ENCODE data around the gene CREBRF.
A peak's percentile ranks its signal among the peaks of the same experiment; 100 is the strongest.
"Not testable (repeated sequence)": the region's sequence is repeated elsewhere in the genome, so short reads cannot be mapped to it uniquely, and the experiment has no call there.

Gene CREBRF

DNA sequence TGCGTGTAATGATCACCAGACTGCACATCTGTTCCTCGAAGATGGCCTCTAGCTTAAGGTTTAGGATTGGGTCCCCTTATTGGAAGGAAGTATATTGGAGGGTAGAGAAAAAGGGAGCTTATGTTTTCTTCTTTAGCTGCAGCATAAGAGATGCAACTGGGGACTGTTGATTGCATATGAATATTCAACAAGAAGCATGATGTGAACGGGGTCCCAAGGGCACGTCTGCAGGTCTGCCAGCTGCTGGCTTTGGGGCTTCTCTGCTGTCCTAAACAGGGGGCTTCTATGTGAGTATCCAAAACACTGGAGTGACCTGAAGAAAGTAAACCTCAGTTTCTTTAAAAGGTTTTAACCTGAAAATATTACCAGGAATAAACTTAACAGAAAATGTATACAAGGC is 84.6 kb downstream of the CREBRF start:
- no peak for DNase-seq
- in situ Hi-C loops (cut with MboI; ENCODE audit: low pct_unique_long_range_greater_than_20kb, low sequenced_read_pairs) = no loop called here

DNA sequence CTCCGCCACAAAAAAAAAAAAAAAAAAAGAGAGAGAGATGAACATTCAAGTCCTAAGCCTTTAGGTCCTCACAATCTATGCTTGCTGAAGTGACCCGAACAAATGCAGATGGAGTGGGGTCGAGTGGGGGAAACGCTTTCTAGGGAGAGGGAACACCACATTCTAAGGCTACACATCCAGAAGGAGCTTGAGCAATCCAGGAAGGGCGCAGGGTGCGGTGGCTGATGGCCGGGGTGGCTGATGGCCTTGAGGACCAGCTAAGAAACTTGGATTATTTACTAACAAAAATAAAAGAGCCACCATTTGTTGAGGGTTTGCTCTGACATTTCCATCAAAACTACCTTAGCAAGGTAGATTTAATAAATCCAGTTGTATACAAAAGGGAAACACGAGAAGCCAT is 87.4 kb downstream of the CREBRF start:
- DNase-seq = no peak
- in situ Hi-C loops (cut with MboI; ENCODE audit: low pct_unique_long_range_greater_than_20kb, low sequenced_read_pairs) = no loop called here

DNA sequence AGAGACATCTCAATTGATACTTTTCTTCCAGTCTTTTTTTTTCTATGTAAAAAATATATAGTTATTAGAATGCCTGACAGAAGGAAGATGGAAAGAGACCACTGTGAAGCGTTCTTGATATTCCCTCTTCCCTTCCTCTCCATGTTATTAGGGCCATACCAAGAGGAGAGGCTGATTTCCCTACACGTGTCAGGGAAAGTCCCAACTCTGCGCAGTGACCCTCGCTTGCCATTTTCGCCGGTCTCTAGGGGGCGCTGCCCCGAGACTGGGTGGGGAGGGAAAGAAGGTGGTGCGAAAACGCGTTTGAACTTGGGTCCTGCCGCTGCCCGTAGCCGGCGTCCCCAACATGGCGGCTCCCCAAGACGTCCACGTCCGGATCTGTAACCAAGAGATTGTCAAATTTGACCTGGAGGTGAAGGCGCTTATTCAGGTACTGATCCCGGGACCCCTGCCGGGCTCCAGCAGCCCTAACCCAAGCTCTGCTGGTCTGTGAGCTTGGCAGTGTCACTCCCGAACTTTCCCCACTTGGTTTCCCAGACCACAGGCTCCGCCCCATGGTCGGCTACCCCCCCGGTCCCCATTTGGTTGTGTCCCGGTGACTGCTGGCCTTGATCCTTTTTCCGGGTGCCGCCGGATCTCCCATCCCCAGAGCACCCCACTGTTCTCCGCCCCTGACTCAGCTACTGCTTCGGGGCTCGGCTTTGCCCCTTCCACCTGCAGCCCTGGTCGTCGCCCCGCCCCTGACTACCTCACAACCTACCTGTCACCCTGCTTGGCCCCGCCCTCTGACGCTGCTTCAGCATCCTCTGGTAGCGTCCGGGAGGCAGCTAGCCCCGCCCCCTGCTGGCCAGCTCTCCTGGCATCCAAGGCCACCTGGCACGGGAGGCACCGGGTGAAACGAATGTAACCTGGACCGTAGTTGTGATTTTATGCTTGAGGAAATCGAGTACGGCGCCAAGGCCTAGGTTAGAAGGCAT is 88.3 kb downstream of the CREBRF start, which contains the start of gene BNIP1:
TSS of gene BNIP1 (plus strand) at position 332 of the 977 bp plus-strand sequence. CDS start at position 347, 15 bp downstream.
- in situ Hi-C loops (cut with MboI; ENCODE audit: low pct_unique_long_range_greater_than_20kb, low sequenced_read_pairs) = no loop called here
- peak; percentile 97 for DNase-seq

DNA sequence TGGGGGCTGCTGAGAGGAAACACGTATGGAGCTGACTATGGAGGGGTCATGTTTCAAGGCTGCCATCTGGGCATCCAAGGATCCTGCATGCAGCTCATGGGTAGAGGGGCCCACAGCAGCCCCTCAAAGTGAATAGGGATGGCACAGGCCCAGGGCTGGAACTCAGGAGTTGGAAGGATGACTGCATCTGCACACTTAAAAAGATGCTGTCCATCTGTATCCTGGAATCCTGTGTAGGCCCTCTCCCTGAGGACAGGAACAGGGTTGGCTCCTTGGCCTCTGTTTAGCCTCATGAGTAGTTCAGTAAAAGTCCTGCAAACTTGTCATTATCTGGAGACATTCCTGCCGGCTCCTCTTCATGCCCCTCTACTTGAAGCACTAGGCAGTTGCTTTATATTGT is 92.2 kb downstream of the CREBRF start:
- no peak for DNase-seq
- in situ Hi-C loops (cut with MboI; ENCODE audit: low pct_unique_long_range_greater_than_20kb, low sequenced_read_pairs) = no loop called here

DNA sequence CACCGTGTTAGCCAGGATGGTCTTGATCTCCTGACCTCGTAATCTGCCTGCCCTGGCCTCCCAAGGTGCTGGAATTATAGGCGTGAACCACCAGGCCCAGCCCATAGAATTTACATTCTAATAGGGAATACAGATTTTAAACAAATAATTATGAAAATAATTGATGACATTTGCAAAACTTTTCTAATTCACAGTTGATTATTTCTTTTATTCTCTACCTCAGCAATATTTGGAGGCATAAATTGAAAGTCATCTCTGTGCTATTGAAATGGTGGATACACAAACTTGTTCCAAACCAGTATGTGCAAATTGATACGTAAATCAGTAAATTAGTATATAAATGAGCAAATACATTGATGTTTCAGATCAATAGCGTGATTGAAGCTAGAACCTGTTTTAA is 96.4 kb downstream of the CREBRF start:
- in situ Hi-C loops (cut with MboI; ENCODE audit: low pct_unique_long_range_greater_than_20kb, low sequenced_read_pairs) = no loop called here
- DNase-seq = no peak

DNA sequence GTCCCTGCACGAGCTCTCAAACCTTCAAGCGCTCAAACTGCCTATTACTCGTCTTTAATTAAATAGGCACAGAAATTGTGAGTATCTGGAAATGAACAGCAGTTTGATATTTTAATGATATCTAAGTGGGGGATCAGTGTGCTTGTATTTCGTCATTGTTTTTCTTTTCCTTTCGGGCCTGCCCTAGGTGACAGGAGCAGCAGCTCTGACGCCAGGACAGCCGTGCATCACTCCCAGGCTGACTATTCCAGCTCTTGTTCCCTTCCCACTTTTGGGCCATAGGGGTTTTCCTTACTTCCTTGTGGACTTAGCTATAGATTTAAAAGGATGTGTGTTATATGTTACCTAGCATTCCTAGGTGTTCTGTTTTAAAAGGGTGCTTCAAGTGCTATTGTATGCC is 97.7 kb downstream of the CREBRF start:
- in situ Hi-C loops (cut with MboI; ENCODE audit: low pct_unique_long_range_greater_than_20kb, low sequenced_read_pairs) = no loop called here
- no peak for DNase-seq

DNA sequence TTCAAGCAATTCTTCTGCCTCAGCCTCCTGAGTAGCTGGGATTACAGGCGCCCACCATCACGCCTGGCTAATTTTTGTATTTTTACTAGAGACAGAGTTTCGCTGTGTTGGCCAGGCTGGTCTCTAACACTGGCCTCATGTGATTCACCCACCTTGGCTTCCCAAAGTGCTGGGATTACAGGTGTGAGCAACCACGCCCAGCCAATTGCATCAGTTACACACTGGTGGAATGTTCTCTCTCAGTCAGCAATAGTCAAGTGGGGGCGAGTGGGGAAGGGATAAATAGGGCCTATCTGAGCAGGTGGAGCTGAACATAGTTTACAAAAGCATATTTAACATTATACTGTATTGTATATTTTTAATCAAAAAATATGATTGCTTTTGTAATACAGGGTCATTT is 98.5 kb downstream of the CREBRF start:
- DNase-seq; in situ Hi-C loops (cut with MboI; ENCODE audit: low pct_unique_long_range_greater_than_20kb, low sequenced_read_pairs): not testable (repeated sequence)

DNA sequence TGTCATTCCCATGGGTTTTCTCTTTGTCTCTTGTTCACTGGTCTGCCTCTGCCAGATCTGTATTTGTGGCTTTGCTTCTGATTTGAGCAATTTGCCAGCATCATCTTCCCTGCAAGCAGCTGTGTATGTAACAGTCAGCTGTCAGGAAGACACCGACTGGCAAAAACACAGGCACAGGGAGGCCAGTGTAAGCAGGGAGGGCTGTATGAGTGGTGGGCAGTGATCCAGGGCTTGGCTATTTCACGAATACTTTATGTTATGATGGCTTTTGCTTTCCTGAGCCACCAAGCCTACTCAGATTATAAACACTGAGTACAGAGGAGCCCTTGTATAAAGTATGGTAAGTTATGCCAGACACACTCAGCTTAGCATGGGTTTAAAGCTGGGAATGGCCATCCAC is 99.8 kb downstream of the CREBRF start:
- in situ Hi-C loops (cut with MboI; ENCODE audit: low pct_unique_long_range_greater_than_20kb, low sequenced_read_pairs) = no loop called here
- no peak for DNase-seq

DNA sequence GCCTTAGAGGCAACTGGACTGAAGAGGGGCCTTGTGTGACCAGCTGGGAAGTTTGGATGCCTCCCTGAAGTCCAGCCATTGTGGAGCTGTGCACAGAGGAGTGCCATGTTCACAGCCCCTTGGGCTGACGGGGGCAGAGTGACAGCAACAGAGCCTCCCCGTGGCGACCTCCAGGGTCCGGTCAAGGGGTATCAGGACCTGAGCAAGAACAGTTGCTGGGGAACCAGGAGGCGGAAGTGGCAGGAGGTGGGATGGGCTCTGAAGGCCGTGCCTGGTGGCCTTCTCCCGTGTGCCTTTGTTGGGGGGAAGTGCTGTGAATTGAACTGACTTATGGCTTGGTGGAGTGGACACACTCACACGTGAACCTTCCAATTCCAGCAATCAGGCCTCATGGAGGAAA is 102.2 kb downstream of the CREBRF start:
- no peak for DNase-seq
- in situ Hi-C loops (cut with MboI; ENCODE audit: low pct_unique_long_range_greater_than_20kb, low sequenced_read_pairs) = no loop called here

DNA sequence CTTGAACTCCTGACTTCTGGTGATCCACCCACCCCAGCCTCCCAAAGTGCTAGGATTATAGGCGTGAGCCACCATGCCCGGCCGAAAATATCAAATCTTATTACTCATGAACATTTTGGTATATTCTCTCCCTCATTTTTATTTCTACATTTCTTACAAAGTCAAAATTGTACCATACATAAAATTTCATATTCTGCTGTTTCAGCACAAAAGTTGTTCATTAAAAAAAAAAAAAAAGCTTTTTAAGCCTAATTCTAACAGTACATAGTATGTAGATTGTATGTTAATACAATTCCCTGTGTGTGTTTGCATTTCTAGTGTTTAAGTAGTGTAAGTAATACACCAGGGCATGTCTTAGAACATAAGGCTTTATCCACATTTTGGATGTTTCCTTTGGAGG is 103.1 kb downstream of the CREBRF start:
- in situ Hi-C loops (cut with MboI; ENCODE audit: low pct_unique_long_range_greater_than_20kb, low sequenced_read_pairs) = no loop called here
- DNase-seq = no peak

DNA sequence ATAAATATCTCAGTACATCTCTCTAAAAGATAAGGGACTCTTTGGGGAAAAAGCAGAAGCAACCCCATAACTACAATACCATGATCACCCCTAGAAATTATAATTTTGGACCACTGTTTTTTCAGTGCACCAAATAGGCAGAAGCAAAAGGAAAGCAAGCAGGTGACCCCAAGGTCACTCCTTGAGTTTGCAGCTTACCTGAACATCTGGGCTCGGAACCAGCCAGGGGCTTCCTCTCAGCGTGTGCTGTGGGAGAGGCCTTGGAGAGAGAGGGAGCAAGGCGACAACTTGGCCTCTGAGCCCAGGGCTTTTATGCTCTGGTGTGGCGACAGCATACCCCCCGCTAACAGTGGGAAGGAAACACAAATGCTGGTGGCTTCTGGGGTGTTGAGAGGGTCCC is 105.0 kb downstream of the CREBRF start:
- DNase-seq = no peak
- in situ Hi-C loops (cut with MboI; ENCODE audit: low pct_unique_long_range_greater_than_20kb, low sequenced_read_pairs) = no loop called here

DNA sequence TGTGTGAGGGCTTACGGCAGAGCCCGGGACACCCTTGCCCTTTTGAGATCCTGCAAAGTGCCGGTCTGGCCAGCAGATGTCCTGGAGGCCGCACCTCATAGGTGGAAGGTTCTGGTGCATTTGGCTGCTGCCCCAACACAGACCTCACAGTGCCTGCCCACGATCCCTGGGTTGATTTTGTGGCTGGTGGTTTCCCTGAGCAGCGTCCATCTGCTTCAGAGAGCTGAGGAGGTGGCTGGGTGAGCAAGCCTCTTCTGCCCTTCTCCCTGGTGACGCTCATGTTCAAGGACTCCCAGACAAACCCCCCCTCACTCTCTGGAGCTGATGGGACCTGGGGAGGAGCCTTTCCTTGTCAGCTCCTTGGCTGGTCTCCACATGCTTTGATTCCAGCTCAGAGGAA is 107.1 kb downstream of the CREBRF start:
- DNase-seq = no peak
- in situ Hi-C loops (cut with MboI; ENCODE audit: low pct_unique_long_range_greater_than_20kb, low sequenced_read_pairs) = no loop called here

DNA sequence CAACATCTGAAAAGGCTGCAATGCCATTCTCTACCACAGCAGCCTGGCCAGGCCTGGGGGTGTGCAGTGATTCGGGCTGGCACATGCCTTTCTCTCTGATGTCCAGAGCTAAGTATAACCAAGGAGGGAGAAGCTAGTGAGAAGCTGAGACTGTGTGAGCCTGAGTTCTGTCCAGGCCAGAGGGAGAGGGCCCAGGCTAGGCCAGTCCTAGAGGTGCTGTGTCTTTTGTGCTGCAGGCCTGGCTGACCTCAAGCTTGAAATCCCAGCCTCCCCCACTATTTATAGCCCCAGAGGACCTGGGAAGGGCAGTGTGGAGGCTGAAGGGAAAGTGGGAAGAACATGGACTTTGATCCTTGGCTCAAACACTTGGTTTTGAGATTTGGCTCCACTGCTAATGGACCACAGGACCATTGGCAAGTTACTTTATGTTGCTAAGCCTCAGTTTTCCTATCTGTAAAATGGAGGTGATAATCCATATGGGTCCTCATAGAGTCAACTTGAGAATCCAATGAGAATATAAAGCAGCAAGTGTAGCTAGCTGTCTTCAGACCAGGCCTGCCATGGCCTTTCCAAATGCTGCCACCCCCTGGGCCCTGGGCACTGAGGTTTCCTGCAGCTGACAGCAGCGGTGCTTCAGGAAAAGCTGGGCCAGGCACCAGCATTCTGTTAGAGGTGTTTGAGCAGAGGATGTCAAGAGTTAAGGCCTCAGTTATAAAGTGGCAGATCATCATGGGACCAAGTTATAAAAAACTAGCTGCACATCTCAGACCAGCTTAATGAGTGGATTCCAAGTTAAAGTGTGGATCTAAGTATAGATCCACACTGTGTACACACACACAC is 109.2 kb downstream of the CREBRF start:
- in situ Hi-C loops (cut with MboI; ENCODE audit: low pct_unique_long_range_greater_than_20kb, low sequenced_read_pairs) = no loop called here
- no peak for DNase-seq

DNA sequence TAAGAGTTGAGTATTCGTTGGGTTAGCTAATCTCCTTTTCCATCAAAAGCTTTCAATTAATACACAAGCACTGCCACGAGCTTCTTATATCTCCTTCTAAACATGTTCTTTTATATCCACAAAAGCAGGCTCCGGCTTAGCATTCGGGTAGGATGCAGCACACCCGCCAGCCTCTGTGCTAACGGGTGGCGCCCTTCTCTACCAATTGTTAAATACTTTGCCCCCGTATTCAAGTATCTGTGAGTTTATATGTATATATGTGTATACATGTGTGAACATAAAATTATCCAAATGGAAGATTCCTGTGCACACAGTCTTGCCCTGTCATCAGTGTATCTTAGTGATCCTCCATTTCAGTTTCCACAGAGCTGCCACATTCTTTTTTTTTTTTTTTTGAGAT is 116.0 kb downstream of the CREBRF start:
- in situ Hi-C loops (cut with MboI; ENCODE audit: low pct_unique_long_range_greater_than_20kb, low sequenced_read_pairs) = no loop called here

DNA sequence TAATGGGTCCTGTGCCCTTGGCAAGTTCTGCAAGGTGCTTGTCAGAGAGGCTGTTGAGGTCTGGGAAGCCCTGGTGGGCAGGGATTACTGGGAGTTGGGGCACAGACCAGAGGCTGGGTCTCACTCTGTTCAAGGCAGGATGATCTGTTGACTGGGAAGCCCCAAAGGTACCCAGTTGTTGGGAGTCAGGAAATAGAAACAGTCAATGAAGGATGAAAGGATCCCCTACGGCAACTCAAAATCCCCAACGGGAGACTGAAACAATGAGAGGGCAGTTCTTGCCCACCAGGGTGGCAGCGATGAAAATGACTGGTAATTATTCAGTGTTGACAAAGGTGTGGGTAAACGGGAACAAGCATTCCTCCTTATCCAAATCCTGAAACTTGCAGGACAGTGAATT is 119.4 kb downstream of the CREBRF start:
- DNase-seq = no peak
- in situ Hi-C loops (cut with MboI; ENCODE audit: low pct_unique_long_range_greater_than_20kb, low sequenced_read_pairs) = no loop called here

More for the DNA sequence above, 116.0 kb downstream of the CREBRF start:
- no peak for DNase-seq

DNA sequence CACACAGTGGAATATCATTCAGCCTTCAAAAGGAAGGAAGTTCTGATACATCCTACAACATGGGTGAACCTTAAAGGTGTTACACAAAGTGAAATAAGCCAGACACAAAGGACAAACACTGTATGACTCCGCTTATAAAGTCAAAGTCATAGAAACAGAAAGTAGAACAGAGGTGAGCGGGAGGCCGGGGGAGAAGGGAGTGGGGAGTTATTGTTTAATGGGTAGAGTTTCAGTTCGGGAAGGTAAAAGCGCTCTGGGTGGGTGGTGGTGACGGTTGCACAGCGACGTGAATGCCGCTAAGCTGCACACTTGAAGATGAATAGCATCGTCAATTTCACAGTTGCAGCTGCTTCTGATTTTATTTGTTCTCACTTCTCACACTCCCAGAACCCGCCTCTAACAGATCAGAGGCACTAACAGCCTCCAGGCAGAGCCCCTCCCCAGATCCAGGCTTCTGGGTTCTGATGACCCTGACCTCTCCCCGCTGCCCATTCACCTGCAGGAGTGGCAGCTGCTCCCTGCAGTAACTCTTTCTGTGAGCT is 122.3 kb downstream of the CREBRF start:
- no peak for DNase-seq
- in situ Hi-C loops (cut with MboI; ENCODE audit: low pct_unique_long_range_greater_than_20kb, low sequenced_read_pairs) = no loop called here

DNA sequence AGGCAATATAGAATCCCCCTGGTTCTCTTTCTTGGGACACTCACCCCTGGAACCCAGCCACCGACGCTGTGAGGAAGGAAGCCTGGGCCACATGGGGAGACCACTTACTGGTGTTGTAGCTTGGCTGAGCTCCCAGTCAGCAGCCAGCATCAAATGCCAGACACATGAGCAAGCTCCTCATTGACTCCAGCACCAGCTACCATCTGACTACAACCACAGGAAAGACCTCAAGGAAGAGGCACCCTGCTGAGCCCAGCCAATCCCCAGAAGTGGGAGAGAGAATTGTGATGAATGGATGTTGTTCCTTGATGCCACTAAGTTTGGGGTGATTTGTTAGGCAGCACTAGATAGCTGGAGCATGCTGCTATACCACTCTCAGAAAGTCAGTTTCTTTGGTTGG is 124.2 kb downstream of the CREBRF start:
- DNase-seq = no peak
- in situ Hi-C loops (cut with MboI; ENCODE audit: low pct_unique_long_range_greater_than_20kb, low sequenced_read_pairs) = no loop called here

DNA sequence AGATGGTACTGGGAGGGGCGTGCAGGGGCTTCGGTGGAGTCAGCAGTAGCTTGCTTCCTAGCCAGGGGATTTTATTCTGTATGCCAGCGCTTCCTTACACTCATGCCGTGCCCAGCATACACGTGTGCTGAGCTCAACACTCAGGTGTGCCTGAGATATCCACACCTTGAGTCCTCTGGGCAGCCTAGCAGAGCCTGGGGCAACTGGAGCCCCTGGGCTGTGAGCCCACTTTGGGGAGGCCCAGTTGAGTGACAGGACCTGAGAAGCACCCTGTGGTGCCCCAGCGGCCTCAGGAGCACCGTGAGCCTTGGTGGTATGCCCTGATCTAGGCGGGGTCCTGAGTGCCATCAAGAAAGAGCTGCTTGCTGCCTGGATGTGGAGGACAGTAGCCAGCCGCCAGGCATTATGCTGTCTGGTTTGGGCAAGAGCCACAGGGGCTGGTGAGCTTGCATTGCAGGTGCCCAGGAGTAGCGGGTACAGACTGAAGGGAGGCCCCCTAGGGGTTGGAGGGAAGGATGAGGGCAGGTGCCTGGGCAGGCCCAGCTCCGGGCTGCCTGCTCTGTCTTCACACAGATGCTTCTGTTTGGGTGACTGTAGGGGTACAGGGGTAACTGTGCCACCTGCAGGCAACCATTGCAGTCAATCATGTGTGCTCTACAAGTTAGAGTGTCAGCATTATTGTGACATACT is 131.0 kb downstream of the CREBRF start:
- in situ Hi-C loops (cut with MboI; ENCODE audit: low pct_unique_long_range_greater_than_20kb, low sequenced_read_pairs) = no loop called here

DNA sequence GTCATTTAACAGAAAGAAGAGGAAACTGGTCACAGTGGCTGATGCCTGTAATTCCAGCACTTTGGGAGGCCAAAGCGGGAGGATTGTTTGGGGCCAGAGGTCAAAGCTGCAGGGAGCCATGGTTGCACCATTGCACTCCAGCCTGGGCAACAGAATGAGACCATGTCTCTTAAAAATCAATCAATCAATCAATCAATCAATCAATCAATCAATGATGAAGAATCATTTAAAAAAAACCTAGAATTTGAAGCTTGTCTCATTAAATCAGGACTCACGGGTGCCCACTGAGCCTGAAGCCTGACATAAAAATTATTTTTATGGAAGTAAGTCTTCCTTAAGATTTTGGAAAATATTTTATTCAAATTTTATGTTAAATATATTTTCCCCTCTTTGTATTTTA is 132.1 kb downstream of the CREBRF start:
- in situ Hi-C loops (cut with MboI; ENCODE audit: low pct_unique_long_range_greater_than_20kb, low sequenced_read_pairs) = no loop called here
- DNase-seq = no peak

More for the DNA sequence above, 131.0 kb downstream of the CREBRF start:
- DNase-seq = no peak

All from KBM-7 (cell line).